Endothelial cell (in vitro differentiated cells): Measurements from ENCODE around the gene CPLX3. TPM values are rescaled to one million over a fixed set of nuclear protein-coding genes. Genes with fewer than 3 reads are reported as not detected.
"Not testable (repeated sequence)": the region's sequence is repeated elsewhere in the genome, so short reads cannot be mapped to it uniquely, and the experiment has no call there.

Experiments used
- DNase-seq: peaks from one replicate; pipeline ENCODE4 v3.0.0; 2021; ENCODE audit warnings: low spot score
- H3K27ac Mint-ChIP-seq: one replicate; pipeline ENCODE4 v1.8.0; 2021; ENCODE audit warnings: mixed read lengths, inconsistent platforms; ENCODE audit not compliant: unreplicated experiment
- H3K27me3 Mint-ChIP-seq: one replicate; pipeline ENCODE4 v1.8.0; 2021; ENCODE audit warnings: mild to moderate bottlenecking, moderate library complexity, mixed read lengths, inconsistent platforms; ENCODE audit not compliant: unreplicated experiment
- H3K36me3 Mint-ChIP-seq: one replicate; pipeline ENCODE4 v1.8.0; 2021; ENCODE audit warnings: mild to moderate bottlenecking, low read depth, mixed read lengths, inconsistent platforms; ENCODE audit not compliant: unreplicated experiment
- H3K4me1 Mint-ChIP-seq: one replicate; pipeline ENCODE4 v1.8.0; 2021; ENCODE audit warnings: mild to moderate bottlenecking, mixed read lengths, inconsistent platforms; ENCODE audit not compliant: unreplicated experiment
- H3K4me3 Mint-ChIP-seq: one replicate; pipeline ENCODE4 v1.8.0; 2021; ENCODE audit warnings: mild to moderate bottlenecking, mixed read lengths, inconsistent platforms; ENCODE audit not compliant: unreplicated experiment
- H3K9me3 Mint-ChIP-seq: one replicate; pipeline ENCODE4 v1.8.0; 2021; ENCODE audit warnings: mixed read lengths, inconsistent platforms; ENCODE audit not compliant: unreplicated experiment
- total RNA-seq: library from RNA; stranded (reverse); fragmentation: NEBNext Ultra II Directional; extraction: Animal tissue kit (Norgen Biotek cat#: 25700); gene quantifications from one replicate; pipeline ENCODE4 v1.2.1, GENCODE V29; 2021; ENCODE audit not compliant: unreplicated experiment
- TF ChIP-seq, protein P1 (sequence below): fragments of 200-600 bp; sonication (generic); IDR thresholded peaks from one replicate; pipeline ENCODE4 v1.5.0; 2021; ENCODE audit warnings: antibody characterized with exemption; ENCODE audit not compliant: unreplicated experiment

The CPLX3 gene
- total RNA-seq, 1 donor from 2014 or later = not detected

- Mint-ChIP-seq H3K4me1 (peaks cover 57% of the 10 kb centered on the region), H3K4me3 (peak overlapping the region; percentile 95), H3K27me3 (peaks cover 12% of the 10 kb centered on the region), H3K9me3 (no peaks in the 10 kb centered on the region), H3K27ac (peak overlapping the region; percentile 24), H3K36me3 (peaks cover 4% of the 10 kb centered on the region)
- no peak for DNase-seq
- TF ChIP-seq, protein P1, sequence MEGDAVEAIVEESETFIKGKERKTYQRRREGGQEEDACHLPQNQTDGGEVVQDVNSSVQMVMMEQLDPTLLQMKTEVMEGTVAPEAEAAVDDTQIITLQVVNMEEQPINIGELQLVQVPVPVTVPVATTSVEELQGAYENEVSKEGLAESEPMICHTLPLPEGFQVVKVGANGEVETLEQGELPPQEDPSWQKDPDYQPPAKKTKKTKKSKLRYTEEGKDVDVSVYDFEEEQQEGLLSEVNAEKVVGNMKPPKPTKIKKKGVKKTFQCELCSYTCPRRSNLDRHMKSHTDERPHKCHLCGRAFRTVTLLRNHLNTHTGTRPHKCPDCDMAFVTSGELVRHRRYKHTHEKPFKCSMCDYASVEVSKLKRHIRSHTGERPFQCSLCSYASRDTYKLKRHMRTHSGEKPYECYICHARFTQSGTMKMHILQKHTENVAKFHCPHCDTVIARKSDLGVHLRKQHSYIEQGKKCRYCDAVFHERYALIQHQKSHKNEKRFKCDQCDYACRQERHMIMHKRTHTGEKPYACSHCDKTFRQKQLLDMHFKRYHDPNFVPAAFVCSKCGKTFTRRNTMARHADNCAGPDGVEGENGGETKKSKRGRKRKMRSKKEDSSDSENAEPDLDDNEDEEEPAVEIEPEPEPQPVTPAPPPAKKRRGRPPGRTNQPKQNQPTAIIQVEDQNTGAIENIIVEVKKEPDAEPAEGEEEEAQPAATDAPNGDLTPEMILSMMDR = no peak
Observed at GRCh38 chr15:74783072-74783807, 43.2 kb upstream of the CPLX3 start.

- Mint-ChIP-seq H3K36me3 (peaks cover 4% of the 10 kb centered on the region), H3K9me3 (no peaks in the 10 kb centered on the region), H3K4me3 (peak overlapping the region; percentile 95), H3K4me1 (peaks cover 57% of the 10 kb centered on the region), H3K27ac (no peak overlapping the region), H3K27me3 (peaks cover 14% of the 10 kb centered on the region)
- DNase-seq = no peak
- TF ChIP-seq, protein P1 = no peak
Observed at GRCh38 chr15:74783808-74784175, 42.6 kb upstream of the CPLX3 start.

GRCh38 chr15:74784426-74785193 is 41.8 kb upstream of the CPLX3 start:
- Mint-ChIP-seq H3K27me3 (peaks cover 14% of the 10 kb centered on the region), H3K9me3 (no peaks in the 10 kb centered on the region), H3K27ac (no peak overlapping the region), H3K4me1 (peaks cover 60% of the 10 kb centered on the region), H3K4me3 (no peak overlapping the region), H3K36me3 (peaks cover 4% of the 10 kb centered on the region)
- DNase-seq = no peak
- TF ChIP-seq, protein P1 = no peak

- no peak overlapping the region for H3K27ac Mint-ChIP-seq
Observed at GRCh38 chr15:74785194-74786032, 41.0 kb upstream of the CPLX3 start.

GRCh38 chr15:74786081-74786480 is 40.3 kb upstream of the CPLX3 start:
- not testable (repeated sequence) for H3K36me3 Mint-ChIP-seq, H3K9me3 Mint-ChIP-seq, H3K27me3 Mint-ChIP-seq, DNase-seq, H3K27ac Mint-ChIP-seq
- Mint-ChIP-seq H3K4me1 (peaks cover 50% of the 10 kb centered on the region), H3K4me3 (peak overlapping the region; percentile 59)

More at GRCh38 chr15:74785194-74786032, 41.0 kb upstream of the CPLX3 start:
- H3K4me1 Mint-ChIP-seq = peaks cover 57% of the 10 kb centered on the region
- peaks cover 14% of the 10 kb centered on the region for H3K27me3 Mint-ChIP-seq
- H3K4me3 Mint-ChIP-seq = peak overlapping the region; percentile 59
- H3K36me3 Mint-ChIP-seq = peaks cover 4% of the 10 kb centered on the region
- no peak for DNase-seq
- TF ChIP-seq, protein P1 = no peak
- no peaks in the 10 kb centered on the region for H3K9me3 Mint-ChIP-seq
